K562 (cell line): ENCODE results near the gene PINK1. TPM values are rescaled to one million over a fixed set of nuclear protein-coding genes. Genes with fewer than 3 reads are reported as not detected.

ENCODE experiments used
- ATAC-seq: fragments of 200-7000 bp; cut with Tn5 transposase; 3 replicates; pipeline ENCODE4 v1.9.1; 2020; ENCODE audit warnings: moderate library complexity
- BruUV-seq: library from RNA; stranded (reverse); fragments of 400-500 nt; replicated peaks from 2 replicates; lab custom pipeline; 2021; lab: Mats Ljungman, UMichigan
- CTCF ChIA-PET: fragments of 300-600 bp; formaldehyde crosslinking; extraction: SDS; loops from one replicate; lab custom pipeline; 2021; ENCODE audit warnings: low intra/inter-chr PET ratio; lab: Yijun Ruan, JAX
- POLR2A ChIA-PET: fragments of 300-600, 350-650 bp; sonication (Branson Sonifier 250); formaldehyde crosslinking; extraction: SDS; loops from one replicate; lab custom pipeline; 2021; ENCODE audit warnings: antibody characterized with exemption, inconsistent platforms; lab: Yijun Ruan, JAX
- DNase-seq, 4 experiments: peaks; one replicate each; pipeline versions ENCODE4 v3.0.0 to v3.0.0-alpha.2; 2011 to 2018; ENCODE audit warnings: low spot score in 3 of 4, mixed read lengths in 3 of 4; ENCODE audit errors: extremely low read depth in 1 of 4
- FAIRE-seq: peaks from 2 replicates; lab custom pipeline; 2011; peaks lifted over from hg19 to GRCh38; lab: Jason Lieb, UNC
- H2AFZ ChIP-seq: 2 replicates; pipeline ENCODE4 v1.6.0; 2011; ENCODE audit warnings: low read depth, low read length, control low read depth, inconsistent platforms
- H3K27ac ChIP-seq: fragments of 200-600 bp; 3 replicates; pipeline ENCODE4 v1.8.0; 2011; ENCODE audit warnings: low read depth, mild to moderate bottlenecking, control low read depth, inconsistent platforms, low read length, moderate library complexity, mixed read lengths; ENCODE audit errors: extremely low read depth
- H3K27me3 ChIP-seq, 2 experiments: fragments of 300-600 bp in 1 of 2; 2 replicates in 1 of 2; 3 replicates in 1 of 2; pipeline versions ENCODE4 v1.6.0 to v1.8.0; 2011; ENCODE audit warnings: inconsistent platforms in 2 of 2, low read length in 2 of 2, mild to moderate bottlenecking in 1 of 2, mixed read lengths in 1 of 2, moderate library complexity in 1 of 2; ENCODE audit not compliant: control insufficient read depth in 2 of 2, insufficient read depth in 2 of 2
- H3K36me3 ChIP-seq: fragments of 300-600 bp; 3 replicates; pipeline ENCODE4 v1.8.0; 2011; ENCODE audit warnings: mild to moderate bottlenecking, low read length, inconsistent platforms; ENCODE audit not compliant: control insufficient read depth, insufficient read depth
- H3K4me1 ChIP-seq, 2 experiments: fragments of 200-600 bp in 1 of 2; replicated peaks in 1 of 2; 2 replicates in 1 of 2; 3 replicates in 1 of 2; pipeline versions ENCODE4 v1.5.1 to v1.8.0; 2011; ENCODE audit warnings: inconsistent platforms in 2 of 2, low read length in 2 of 2, mild to moderate bottlenecking in 1 of 2, mixed read lengths in 1 of 2, moderate library complexity in 1 of 2; ENCODE audit not compliant: control insufficient read depth in 2 of 2, insufficient read depth in 2 of 2
- H3K4me2 ChIP-seq: 2 replicates; pipeline ENCODE4 v1.6.1; 2011; ENCODE audit warnings: low read length, control low read depth, inconsistent platforms, mixed read lengths; ENCODE audit not compliant: insufficient read depth
- H3K4me3 ChIP-seq: fragments of 200-600 bp; sonication (generic), shearing (Covaris generic); 2 replicates; pipeline ENCODE4 v1.5.1; 2016; ENCODE audit warnings: control low read depth, inconsistent platforms
- H3K79me2 ChIP-seq: fragments of 200-600 bp; 3 replicates; pipeline ENCODE4 v1.8.0; 2011; ENCODE audit warnings: low read length, inconsistent platforms; ENCODE audit not compliant: control insufficient read depth, insufficient read depth
- H3K9ac ChIP-seq, 2 experiments: 2 replicates each; pipeline versions ENCODE4 v1.6.0 to v1.6.1; 2011; ENCODE audit warnings: low read depth in 2 of 2, low read length in 2 of 2, control low read depth in 1 of 2, inconsistent platforms in 1 of 2, mild to moderate bottlenecking in 1 of 2, mixed read lengths in 1 of 2; ENCODE audit not compliant: insufficient read depth in 1 of 2
- H3K9me1 ChIP-seq: one replicate; pipeline ENCODE4 v1.6.0; 2011; ENCODE audit warnings: inconsistent platforms, mild to moderate bottlenecking, low read length, moderate library complexity; ENCODE audit not compliant: control insufficient read depth, insufficient read depth
- H3K9me3 ChIP-seq: replicated peaks from 2 replicates; pipeline ENCODE4 v1.5.1; 2011; ENCODE audit warnings: low read depth, low read length, inconsistent platforms; ENCODE audit not compliant: control insufficient read depth, insufficient read depth
- H4K20me1 ChIP-seq: replicated peaks from 2 replicates; pipeline ENCODE4 v1.6.1; 2011; ENCODE audit warnings: low read length, inconsistent platforms, mixed read lengths; ENCODE audit not compliant: control insufficient read depth, insufficient read depth
- GABPA ChIP-seq: fragments of 200-800 bp; sonication (Bioruptor generic); conservative IDR thresholded peaks from 2 replicates; pipeline ENCODE4 v1.6.1; 2016; ENCODE audit warnings: low read depth, missing genetic modification characterization, missing compliant biosample characterization
- HBP1 ChIP-seq: fragments of 450-650 bp; formaldehyde crosslinking; IDR thresholded peaks from 2 replicates; pipeline ENCODE4 v1.4.0; 2022; ENCODE audit warnings: missing genetic modification characterization
- HNRNPUL1 ChIP-seq: fragments of 200-400 bp; formaldehyde crosslinking; IDR thresholded peaks from 2 replicates; pipeline ENCODE4 v1.6.1; 2017; ENCODE audit warnings: low read length
- JUN ChIP-seq, 2 experiments: sonication (generic) in 1 of 2; formaldehyde crosslinking in 1 of 2; IDR thresholded peaks; 2 replicates each; pipeline versions ENCODE4 v1.6.1 to v1.8.0; 2012 to 2022; ENCODE audit warnings: borderline replicate concordance in 2 of 2, mild to moderate bottlenecking in 2 of 2, improper control_type of control experiment in 1 of 2, low read depth in 1 of 2, low read length in 1 of 2, missing genetic modification reagents in 1 of 2
- RHOXF2B ChIP-seq: fragments of 250-450 bp; sonication (Bioruptor Pico); conservative IDR thresholded peaks from 2 replicates; pipeline ENCODE4 v1.5.1; 2021
- TBP ChIP-seq: optimal IDR thresholded peaks from 2 replicates; pipeline ENCODE3; 2011; ENCODE audit warnings: low read depth, low read length, improper control_type of control experiment
- ZNF609 ChIP-seq: sonication (generic); formaldehyde crosslinking; IDR thresholded peaks from 2 replicates; pipeline ENCODE4 v1.8.1; 2023; ENCODE audit warnings: missing genetic modification reagents, mild to moderate bottlenecking, borderline replicate concordance
- ZZZ3 ChIP-seq: fragments of 450-650 bp; IDR thresholded peaks from 2 replicates; pipeline ENCODE4 v1.6.1; 2016; ENCODE audit warnings: antibody characterized with exemption, mild to moderate bottlenecking, moderate library complexity
- WGBS: fragments of 100-300 bp; shearing (Covaris generic); methylation state at CpG from one replicate; pipeline ENCODE4 v1.1.6; 2016; ENCODE audit warnings: low coverage, mixed read lengths; ENCODE audit not compliant: insufficient coverage; ENCODE audit errors: missing lambda C conversion rate; 5-methylcytosine and 5-hydroxymethylcytosine counted together
- in situ Hi-C: fragments of 300-500 bp; cut with MboI; formaldehyde crosslinking; loops from 4 replicates; pipeline ENCODE4 v1.15.0; 2018; ENCODE audit warnings: inconsistent platforms, mixed read lengths
- intact Hi-C: fragments of 100-400 bp; cut with micrococcal nuclease; formaldehyde crosslinking; loops from 2 replicates; pipeline ENCODE4 v1.14.2; 2022
- polyA plus RNA-seq, 8 experiments: library from polyadenylated mRNA; depleted of rRNA in 4 of 8; stranded (reverse) in 5 of 8; unstranded in 3 of 8; fragments of >200 nt; fragmentation: Nextera tagmentation in 2 of 8; fragmentation: Illumina TruSeq in 1 of 8; extraction: Ambion mirVana in 2 of 8; extraction: Trizol in 1 of 8; gene quantifications; 2 replicates each; pipeline versions ENCODE4 v1.2.1 to v1.2.3, GENCODE V29; 2011 to 2014; ENCODE audit warnings: inconsistent platforms in 1 of 8, missing spikeins in 1 of 8
- total RNA-seq, 7 experiments: library from RNA; depleted of rRNA in 6 of 7; stranded (reverse); fragments of >200 nt in 6 of 7; fragmentation: Illumina TruSeq in 2 of 7; extraction: Trizol in 2 of 7; gene quantifications; 2 replicates each; pipeline versions ENCODE4 v1.2.1 to v1.2.3, GENCODE V29; 2011 to 2021; ENCODE audit warnings: low replicate concordance in 1 of 7

Gene PINK1
- total and polyA plus RNA-seq, 9 of the 15 experiments (the other 6 are each of a cell fraction or from before 2014, with no cell fraction given): 1.5 to 11.3 (median 6.8) TPM

GRCh38 chr1:20641975-20642374 is 8.7 kb downstream of the PINK1 start:
- no peaks in the 10 kb centered on the region for H3K9me1 ChIP-seq
- H3K4me2 ChIP-seq: no peak overlapping the region
- H3K9me3 ChIP-seq: no peaks in the 10 kb centered on the region
- in situ Hi-C loops (no loop called here), intact Hi-C loops (no loop called here)
- DNase-seq: no peak
- TF ChIP-seq HNRNPUL1: no peak
- no peak for TF ChIP-seq GABPA (tag)
- no peak overlapping the region for H3K27ac ChIP-seq
- peaks cover 2 to 10% of the 10 kb centered on the region in 2 experiments; a peak in 3 of 5 replicates for H3K27me3 ChIP-seq
- BruUV-seq: no TSS peak
- WGBS: 9% methylated on average over 10 of the region's 10 CpGs
- CTCF ChIA-PET: interaction anchor here (0.6 to 3.4 kb wide), 2 partner anchors 12 to 120 kb away, joined by 5 to 35 read pairs; no protein-coding TSS in a partner anchor
- peaks cover 12% of the 10 kb centered on the region for H4K20me1 ChIP-seq
- no peaks in the 10 kb centered on the region for H3K36me3 ChIP-seq
- no peak overlapping the region; a peak in 1 of 4 replicates for H3K9ac ChIP-seq
- POLR2A ChIA-PET: interaction anchor here (1.8 to 2.3 kb wide), 2 partner anchors 10 to 119 kb away, joined by 5 to 12 read pairs; no protein-coding TSS in a partner anchor
- no peaks in the 10 kb centered on the region for H3K79me2 ChIP-seq
- FAIRE-seq: no peak
- H2AFZ ChIP-seq: no peak overlapping the region
- peaks cover 0 to 8% of the 10 kb centered on the region in 2 experiments; a peak in 2 of 5 replicates for H3K4me1 ChIP-seq
- no peak; the same call in 2 of the 3 replicates for ATAC-seq
- H3K4me3 ChIP-seq: no peak overlapping the region

DNA sequence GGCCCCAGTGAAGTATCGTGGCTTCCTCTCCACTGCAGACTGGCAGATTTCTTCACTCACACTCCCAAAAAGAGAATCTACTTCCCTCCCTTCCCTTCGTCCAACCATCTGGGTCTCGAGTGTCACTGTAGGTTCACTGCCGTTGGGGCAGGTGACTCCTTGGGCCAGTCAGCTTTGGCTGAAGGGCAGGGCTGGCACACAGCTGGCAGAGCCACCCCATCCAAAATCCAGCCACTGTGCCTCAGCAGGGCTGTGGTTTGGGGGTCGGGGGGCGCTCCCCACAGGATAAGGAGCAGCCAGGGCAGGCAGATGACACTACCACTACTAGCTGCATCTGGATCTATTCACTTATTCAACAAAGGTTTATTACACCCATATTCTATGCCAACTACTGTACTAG is 9.8 kb downstream of the PINK1 start:
- FAIRE-seq: no peak
- intact Hi-C loops (no loop called here), in situ Hi-C loops (no loop called here)
- peaks cover 9% of the 10 kb centered on the region for H4K20me1 ChIP-seq
- no peaks in the 10 kb centered on the region for H3K79me2 ChIP-seq
- no peaks in the 10 kb centered on the region for H3K9me3 ChIP-seq
- H2AFZ ChIP-seq: no peak overlapping the region
- no peak for DNase-seq
- 5% methylated on average over 6 of the region's 6 CpGs for whole genome bisulfite sequencing
- peaks cover 0 to 8% of the 10 kb centered on the region in 2 experiments; a peak in 2 of 5 replicates for H3K4me1 ChIP-seq
- CTCF ChIA-PET: no interaction called here
- no peak overlapping the region for H3K4me2 ChIP-seq
- no TSS peak for BruUV-seq
- no peak for ATAC-seq
- no peaks in the 10 kb centered on the region for H3K9me1 ChIP-seq
- H3K27me3 ChIP-seq: peaks cover 2 to 10% of the 10 kb centered on the region in 2 experiments; a peak in 3 of 5 replicates
- POLR2A ChIA-PET: interaction anchor here (2.3 kb wide), 1 partner anchor 9 kb away, joined by 12 read pairs; no protein-coding TSS in a partner anchor
- H3K4me3 ChIP-seq: no peak overlapping the region
- no peaks in the 10 kb centered on the region for H3K36me3 ChIP-seq
- H3K9ac ChIP-seq: 0 out of 4 replicates have a peak overlapping the region, but pooled peaks of 1 of the 2 experiments have one; percentile 21
- no peak overlapping the region for H3K27ac ChIP-seq
- TF ChIP-seq JUN (IDR thresholded peaks at IDR 0.05; ENCODE audit: borderline replicate concordance, low read depth, low read length) (no peak), JUN (CRISPR knock-in tag; IDR thresholded peaks at IDR 0.05; ENCODE audit: borderline replicate concordance) (no peak), ZNF609 (CRISPR knock-in tag) (no peak), RHOXF2B (no peak), HBP1 (CRISPR knock-in tag) (no peak), TBP (no peak), ZZZ3 (no peak)
